ENCODE data around the gene DCAKD.

DCAKD gene

GRCh38 chr17:45034599-45034998 lies 16.8 kb downstream of the DCAKD start:
- Histone ChIP-seq H3K79me2 (peaks cover 15% of the 10 kb centered on the region), H3K36me3 (ENCODE audit: control insufficient read depth, insufficient read depth, low read length) (no peaks in the 10 kb centered on the region), H3K4me1 (no peaks in the 10 kb centered on the region), H3K4me3 (ENCODE audit: low read depth, low read length) (no peak overlapping the region), H3K9me3 (ENCODE audit: control insufficient read depth, low read length) (no peaks in the 10 kb centered on the region), H3K4me2 (ENCODE audit: low read length) (no peak overlapping the region), H3K27ac (no peak overlapping the region), H2AFZ (no peak overlapping the region), H3K9ac (no peak overlapping the region), H3K27me3 (ENCODE audit: control insufficient read depth, insufficient read depth, low read length) (no peaks in the 10 kb centered on the region)
- TF ChIP-seq CTCF (IDR thresholded peaks at IDR 0.05), result no peak

GRCh38 chr17:45032174-45032541 lies 19.3 kb downstream of the DCAKD start:
- Histone ChIP-seq H3K79me2 (peaks cover 3% of the 10 kb centered on the region), H3K4me3 (ENCODE audit: low read depth, low read length) (no peak overlapping the region), H3K4me1 (no peaks in the 10 kb centered on the region), H3K9ac (no peak overlapping the region), H3K27ac (no peak overlapping the region), H3K36me3 (ENCODE audit: control insufficient read depth, insufficient read depth, low read length) (no peaks in the 10 kb centered on the region), H3K9me3 (ENCODE audit: control insufficient read depth, low read length) (no peaks in the 10 kb centered on the region), H2AFZ (no peak overlapping the region), H3K4me2 (ENCODE audit: low read length) (no peak overlapping the region), H3K27me3 (ENCODE audit: control insufficient read depth, insufficient read depth, low read length) (no peaks in the 10 kb centered on the region)
- TF ChIP-seq CTCF (IDR thresholded peaks at IDR 0.05), result no peak

- H3K79me2 ChIP-seq, result peaks cover 3% of the 10 kb centered on the region
- no peak overlapping the region for H3K4me3 ChIP-seq (ENCODE audit: low read depth, low read length)
- no peaks in the 10 kb centered on the region for H3K4me1 ChIP-seq
- no peaks in the 10 kb centered on the region for H3K9me3 ChIP-seq (ENCODE audit: control insufficient read depth, low read length)
- no peak overlapping the region for H2AFZ ChIP-seq
- no peak overlapping the region for H3K4me2 ChIP-seq (ENCODE audit: low read length)
- H3K36me3 ChIP-seq (ENCODE audit: control insufficient read depth, insufficient read depth, low read length), result no peaks in the 10 kb centered on the region
- no peak overlapping the region for H3K27ac ChIP-seq
- H3K9ac ChIP-seq, result no peak overlapping the region
- no peaks in the 10 kb centered on the region for H3K27me3 ChIP-seq (ENCODE audit: control insufficient read depth, insufficient read depth, low read length)
- TF ChIP-seq CTCF (IDR thresholded peaks at IDR 0.05), result no peak
Measured at GRCh38 chr17:45031231-45032173, 19.9 kb downstream of the DCAKD start.

GRCh38 chr17:45030733-45031132 lies 20.7 kb downstream of the DCAKD start:
- Histone ChIP-seq H2AFZ (no peak overlapping the region), H3K9ac (no peak overlapping the region), H3K27ac (no peak overlapping the region), H3K9me3 (ENCODE audit: control insufficient read depth, low read length) (no peaks in the 10 kb centered on the region), H3K4me1 (no peaks in the 10 kb centered on the region), H3K36me3 (ENCODE audit: control insufficient read depth, insufficient read depth, low read length) (no peaks in the 10 kb centered on the region), H3K79me2 (peaks cover 2% of the 10 kb centered on the region), H3K4me3 (ENCODE audit: low read depth, low read length) (no peak overlapping the region), H3K4me2 (ENCODE audit: low read length) (no peak overlapping the region), H3K27me3 (ENCODE audit: control insufficient read depth, insufficient read depth, low read length) (no peaks in the 10 kb centered on the region)
- no peak for TF ChIP-seq CTCF (IDR thresholded peaks at IDR 0.05)
